Prostate gland (tissue), 2 donors: Measurements from ENCODE around the gene KCTD20. TPM values are rescaled to one million over a fixed set of nuclear protein-coding genes. Genes with fewer than 3 reads are reported as not detected.
"Not testable (repeated sequence)": the region's sequence is repeated elsewhere in the genome, so short reads cannot be mapped to it uniquely, and the experiment has no call there.

ENCODE experiments used
- DNase-seq: peaks from one replicate; pipeline ENCODE4 v3.0.0-alpha.2; 2019; ENCODE audit warnings: low spot score
- H3K27ac ChIP-seq, 2 donors: fragments of 200-600 bp; sonication (generic); 2 replicates each; pipeline ENCODE4 v1.5.1; 2017 to 2019
- H3K27me3 ChIP-seq: fragments of 200-600 bp; sonication (generic); replicated peaks from 2 replicates; pipeline ENCODE4 v1.5.1; 2019; ENCODE audit not compliant: insufficient read depth
- H3K36me3 ChIP-seq, 2 donors: fragments of 200-600 bp; sonication (generic); 1 replicate in 1 of 2; 2 replicates in 1 of 2; pipeline versions ENCODE4 v1.5.1 to v1.8.1; 2017 to 2019
- H3K4me1 ChIP-seq: fragments of 200-600 bp; sonication (generic); replicated peaks from 2 replicates; pipeline ENCODE4 v1.5.1; 2019
- H3K4me3 ChIP-seq, 2 donors: fragments of 200-600 bp; sonication (generic); 2 replicates each; pipeline ENCODE4 v1.5.1; 2017 to 2019
- H3K9me3 ChIP-seq: fragments of 200-600 bp; sonication (generic); 2 replicates; pipeline ENCODE4 v1.5.1; 2017
- POLR2A ChIP-seq: fragments of 450-650 bp; IDR thresholded peaks from one replicate; pipeline ENCODE4 v1.6.1; 2016; ENCODE audit warnings: antibody characterized with exemption, mild to moderate bottlenecking
- POLR2AphosphoS5 ChIP-seq: sonication (generic); formaldehyde crosslinking; IDR thresholded peaks from one replicate; pipeline ENCODE4 v1.6.1; 2017; ENCODE audit warnings: antibody characterized with exemption
- WGBS: methylation state at CpG from one replicate; pipeline ENCODE4 v1.1.5; 2018; 5-methylcytosine and 5-hydroxymethylcytosine counted together
- intact Hi-C: fragments of 100-400 bp; cut with DNase I; formaldehyde crosslinking; loops from one replicate; pipeline ENCODE4 v1.14.2; 2022
- total RNA-seq, 2 donors: library from RNA; depleted of rRNA; stranded (reverse); fragments of >200 nt; gene quantifications; one replicate each; pipeline ENCODE4 v1.1.0, GENCODE V29; 2016
- TF ChIP-seq, protein P1 (sequence below), 4 experiments: fragments of 200-600 bp in 2 of 4; fragments of 450-650 bp in 2 of 4; sonication (generic) in 2 of 4; IDR thresholded peaks; 1 replicate in 3 of 4; 2 replicates in 1 of 4; pipeline ENCODE4 v1.5.1; 2016 to 2019; ENCODE audit warnings: antibody characterized with exemption in 4 of 4, mild to moderate bottlenecking in 2 of 4, moderate library complexity in 2 of 4

KCTD20 gene
- total RNA-seq, 2 donors from 2014 or later = 33.7 to 44.1 TPM

DNA sequence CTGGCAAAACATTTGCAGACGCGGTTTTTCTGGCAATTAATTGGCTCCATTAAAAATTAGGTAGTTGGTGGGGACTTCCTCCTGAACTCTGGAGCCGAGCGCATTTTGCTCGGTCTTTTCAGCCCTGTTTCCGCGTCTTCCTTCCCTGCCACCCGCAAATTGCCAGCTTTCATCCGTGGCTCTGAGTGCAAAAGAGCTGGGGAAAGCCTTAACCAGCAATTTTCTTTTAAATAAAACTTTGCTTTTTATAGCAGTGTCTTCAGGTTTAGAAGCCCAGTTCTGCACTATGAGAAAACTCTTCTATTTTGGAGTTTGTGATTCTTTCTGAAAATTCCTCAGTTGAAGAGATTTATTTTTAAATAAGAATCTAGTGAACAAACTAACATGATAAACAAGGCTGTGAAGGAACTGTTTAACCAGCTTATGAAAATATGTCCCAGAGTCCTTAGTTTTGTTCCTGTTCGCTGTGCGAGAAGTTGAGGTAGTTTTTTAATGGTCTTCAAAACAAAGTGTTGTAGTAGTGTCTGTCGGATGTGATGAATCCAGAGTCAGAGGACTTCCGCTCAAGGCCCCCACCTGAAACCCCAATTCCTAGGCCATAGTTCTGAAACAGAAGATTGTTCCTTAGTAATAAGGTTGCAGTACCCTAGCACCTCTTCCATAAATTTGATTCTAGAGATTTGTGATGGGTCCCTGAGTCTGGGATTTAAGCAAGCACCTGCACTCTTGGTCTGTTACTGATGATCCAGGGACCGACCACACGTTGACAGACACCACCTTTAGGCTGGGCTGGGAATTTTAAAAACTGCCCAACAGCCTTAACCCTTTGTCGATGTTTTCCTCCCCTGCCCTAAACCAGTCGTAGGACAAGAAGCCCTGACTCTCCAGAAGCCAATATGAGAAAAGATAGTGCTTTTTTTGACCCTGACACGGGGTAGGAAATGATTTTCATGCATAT is 950 bp downstream of the KCTD20 start:
- Histone ChIP-seq H3K9me3 (no peaks in the 10 kb centered on the region), H3K27ac (peak overlapping the region; percentile 97), H3K27me3 (no peaks in the 10 kb centered on the region), H3K36me3 (no peaks in the 10 kb centered on the region), H3K4me1 (peaks cover 3% of the 10 kb centered on the region), H3K4me3 (peak overlapping the region; percentile 84 to 93)
- TF ChIP-seq, protein P1, sequence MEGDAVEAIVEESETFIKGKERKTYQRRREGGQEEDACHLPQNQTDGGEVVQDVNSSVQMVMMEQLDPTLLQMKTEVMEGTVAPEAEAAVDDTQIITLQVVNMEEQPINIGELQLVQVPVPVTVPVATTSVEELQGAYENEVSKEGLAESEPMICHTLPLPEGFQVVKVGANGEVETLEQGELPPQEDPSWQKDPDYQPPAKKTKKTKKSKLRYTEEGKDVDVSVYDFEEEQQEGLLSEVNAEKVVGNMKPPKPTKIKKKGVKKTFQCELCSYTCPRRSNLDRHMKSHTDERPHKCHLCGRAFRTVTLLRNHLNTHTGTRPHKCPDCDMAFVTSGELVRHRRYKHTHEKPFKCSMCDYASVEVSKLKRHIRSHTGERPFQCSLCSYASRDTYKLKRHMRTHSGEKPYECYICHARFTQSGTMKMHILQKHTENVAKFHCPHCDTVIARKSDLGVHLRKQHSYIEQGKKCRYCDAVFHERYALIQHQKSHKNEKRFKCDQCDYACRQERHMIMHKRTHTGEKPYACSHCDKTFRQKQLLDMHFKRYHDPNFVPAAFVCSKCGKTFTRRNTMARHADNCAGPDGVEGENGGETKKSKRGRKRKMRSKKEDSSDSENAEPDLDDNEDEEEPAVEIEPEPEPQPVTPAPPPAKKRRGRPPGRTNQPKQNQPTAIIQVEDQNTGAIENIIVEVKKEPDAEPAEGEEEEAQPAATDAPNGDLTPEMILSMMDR (IDR thresholded peaks at IDR 0.05) = no peak
- TF ChIP-seq POLR2A = no peak
- TF ChIP-seq POLR2AphosphoS5 = no peak
- intact Hi-C loops = loop anchor here (2.0 to 5.0 kb wide), 2 partner anchors 103 to 149 kb away; partner anchors contain the start of genes SRSF3 and STK38
- WGBS = 5% methylated on average over 18 of the region's 18 CpGs
- no peak for DNase-seq

DNA sequence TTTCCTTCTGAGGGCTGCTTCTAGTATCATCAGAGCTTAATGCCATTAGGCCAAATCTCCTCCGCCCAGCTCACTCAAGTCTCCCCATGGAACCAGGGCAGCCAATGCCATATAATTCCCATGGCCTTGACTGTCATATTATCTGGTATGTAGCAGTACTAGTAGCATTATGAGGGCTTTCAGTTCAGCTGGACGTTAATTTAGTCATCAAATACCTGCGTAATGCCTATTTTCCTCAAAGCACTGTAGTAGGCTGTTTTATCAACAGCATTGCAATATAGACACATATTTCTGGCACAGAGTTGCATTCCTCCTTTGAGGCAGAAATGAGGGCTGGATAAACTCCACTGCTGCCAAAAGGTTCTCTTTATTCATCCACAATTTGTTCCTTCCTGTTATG is 1.7 kb downstream of the KCTD20 start:
- TF ChIP-seq POLR2AphosphoS5 (no peak), POLR2A (no peak)
- TF ChIP-seq, protein P1 (IDR thresholded peaks at IDR 0.05) = no peak
- 54% methylated on average over 3 of the region's 3 CpGs for WGBS
- H3K27me3 ChIP-seq = no peaks in the 10 kb centered on the region

DNA sequence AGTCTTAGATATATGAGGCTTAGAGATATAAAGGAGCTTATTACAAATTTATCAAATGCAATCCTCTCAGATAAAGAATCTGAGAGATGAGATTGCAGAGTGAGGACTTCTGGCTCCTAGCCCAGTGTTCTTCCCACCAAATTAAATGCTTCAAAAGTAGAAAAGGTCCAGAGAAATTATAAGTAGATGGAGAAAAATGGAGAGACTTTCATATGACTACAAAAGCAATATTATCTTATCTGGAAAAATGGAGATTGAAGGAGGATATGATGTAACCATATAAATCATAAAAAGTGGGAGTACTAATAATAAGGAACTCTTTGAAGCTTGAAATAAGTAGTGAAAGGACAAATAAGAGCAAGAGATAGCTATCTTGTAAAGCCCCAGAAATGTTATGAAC is 2.8 kb downstream of the KCTD20 start:
- TF ChIP-seq POLR2AphosphoS5 = no peak
- TF ChIP-seq, protein P1 (IDR thresholded peaks at IDR 0.05) = no peak
- no peak for TF ChIP-seq POLR2A
- Histone ChIP-seq H3K27ac (no peak overlapping the region), H3K9me3 (no peaks in the 10 kb centered on the region), H3K4me1 (peaks cover 3% of the 10 kb centered on the region), H3K4me3 (no peak overlapping the region), H3K27me3 (no peaks in the 10 kb centered on the region), H3K36me3 (no peaks in the 10 kb centered on the region)
- intact Hi-C loops = loop anchor here (2.0 kb wide), 1 partner anchor 101 kb away; the partner anchor contains the start of gene STK38
- no peak for DNase-seq

More for the DNA sequence above, 1.7 kb downstream of the KCTD20 start:
- Histone ChIP-seq H3K9me3 (no peaks in the 10 kb centered on the region), H3K36me3 (no peaks in the 10 kb centered on the region), H3K4me3 (peak overlapping the region in 1 of 2 donors; percentile 84), H3K27ac (peak overlapping the region; percentile 97), H3K4me1 (peaks cover 3% of the 10 kb centered on the region)
- no peak for DNase-seq
- intact Hi-C loops = loop anchor here (2.0 to 5.0 kb wide), 2 partner anchors 102 to 148 kb away; partner anchors contain the start of genes SRSF3 and STK38

DNA sequence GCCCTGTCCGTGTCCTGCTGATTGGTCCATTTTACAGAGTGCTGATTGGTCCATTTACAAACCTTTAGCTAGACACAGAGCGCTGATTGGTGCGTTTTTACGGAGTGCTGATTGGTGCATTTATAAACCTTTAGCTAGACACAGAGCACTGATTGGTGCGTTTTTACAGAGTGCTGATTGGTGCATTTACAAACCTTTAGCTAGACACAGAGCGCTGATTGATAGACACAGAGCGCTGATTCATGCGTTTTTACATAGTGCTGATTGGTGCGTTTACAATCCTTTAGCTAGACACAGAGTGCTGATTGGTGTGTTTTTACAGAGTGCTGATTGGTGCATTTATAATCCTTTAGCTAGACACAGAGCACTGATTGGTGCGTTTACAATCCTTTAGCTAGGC is 6.4 kb downstream of the KCTD20 start:
- intact Hi-C loops, H3K27me3 ChIP-seq, H3K4me1 ChIP-seq, H3K36me3 ChIP-seq, H3K9me3 ChIP-seq, H3K27ac ChIP-seq, H3K4me3 ChIP-seq, DNase-seq: not testable (repeated sequence)
- WGBS = 96% methylated on average over 10 of the region's 10 CpGs

DNA sequence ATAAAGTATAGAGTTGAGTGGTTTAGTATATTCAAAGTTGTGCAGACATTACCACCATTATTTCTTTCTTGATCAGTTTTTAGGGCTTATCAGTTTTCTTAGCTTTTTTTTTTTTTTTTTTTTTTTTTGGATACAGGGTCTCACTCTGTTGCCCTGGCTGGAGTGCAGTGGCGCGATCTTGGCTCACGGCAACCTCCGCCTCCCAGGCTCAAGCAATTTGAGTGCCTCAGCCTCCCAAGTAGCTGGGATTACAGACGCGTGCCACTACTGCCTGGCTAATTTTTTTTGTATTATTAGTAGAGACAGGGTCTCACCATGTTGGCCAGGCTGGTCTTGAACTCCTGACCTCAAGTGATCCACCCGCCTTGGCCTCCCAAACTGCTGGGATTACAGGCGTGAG is 10.1 kb downstream of the KCTD20 start:
- H3K4me3 ChIP-seq, H3K36me3 ChIP-seq, H3K9me3 ChIP-seq, H3K27me3 ChIP-seq, DNase-seq, H3K27ac ChIP-seq, intact Hi-C loops, H3K4me1 ChIP-seq: not testable (repeated sequence)
- WGBS = 97% methylated on average over 8 of the region's 8 CpGs
